ENCODE data around the gene CFAP77.
A peak's percentile ranks its signal among the peaks of the same experiment; 100 is the strongest.

CFAP77 gene

DNA sequence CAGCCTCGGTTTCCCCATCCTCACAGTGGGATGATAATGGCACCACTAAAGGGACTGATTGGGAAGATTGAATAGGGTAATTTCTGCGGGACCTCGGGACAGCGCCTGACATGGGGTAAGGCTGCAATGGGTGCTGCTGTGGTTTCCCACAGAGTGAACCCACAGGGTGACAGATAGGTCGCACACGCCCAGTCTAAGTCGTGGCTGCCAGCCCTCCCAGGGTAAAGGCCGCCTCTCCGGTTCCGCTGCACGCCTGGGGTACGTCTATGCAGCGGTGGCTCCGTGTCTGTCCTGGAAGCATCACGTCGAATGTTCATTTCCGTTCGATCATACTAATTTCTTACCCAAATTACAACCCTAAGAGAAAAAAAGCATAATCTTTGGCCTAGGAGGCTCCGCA, 631 bp downstream of the CFAP77 start:
- DNase-seq: peak; percentile 36

DNA sequence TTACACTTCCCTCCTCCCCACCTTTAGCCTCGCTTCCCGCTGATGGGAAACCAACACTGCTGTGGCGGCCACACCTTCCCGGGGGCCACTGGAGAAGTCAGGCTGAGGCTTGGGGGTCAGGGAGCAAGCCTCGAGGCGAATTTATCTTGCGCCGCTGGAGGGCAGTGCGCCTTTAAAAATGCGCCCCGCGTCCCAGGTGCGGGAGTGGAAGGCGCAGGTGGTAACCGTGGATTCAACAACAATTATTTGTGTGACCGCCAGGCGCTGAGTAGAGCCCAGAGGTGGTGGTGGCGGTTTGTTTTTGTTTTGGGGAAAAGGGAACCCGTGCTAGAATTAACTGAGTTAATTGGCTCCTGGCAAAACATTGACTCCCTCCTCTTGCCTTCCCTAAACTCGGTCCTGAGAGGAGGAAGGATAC, 1.1 kb downstream of the CFAP77 start:
- DNase-seq: peak; percentile 79

DNA sequence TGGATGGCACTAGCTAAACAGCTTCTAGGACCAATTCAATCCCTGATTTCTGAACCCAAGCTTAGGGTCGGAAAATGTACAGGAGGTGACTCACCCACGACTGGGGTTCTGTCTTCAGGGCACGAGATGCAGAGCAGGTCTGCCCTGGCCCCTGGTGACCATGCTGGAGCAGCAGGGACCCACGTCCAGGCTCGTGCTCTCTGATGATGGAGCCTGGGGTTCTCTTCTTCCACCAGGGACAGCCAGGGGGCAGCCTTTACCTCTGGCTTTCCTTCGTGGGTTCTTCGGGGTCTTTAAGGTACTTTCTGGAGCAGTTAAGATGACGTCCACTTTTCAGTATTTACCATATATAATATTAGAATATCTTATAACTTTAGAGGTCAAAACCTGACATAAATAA, 2.1 kb downstream of the CFAP77 start:
- DNase-seq: peak; percentile 26

DNA sequence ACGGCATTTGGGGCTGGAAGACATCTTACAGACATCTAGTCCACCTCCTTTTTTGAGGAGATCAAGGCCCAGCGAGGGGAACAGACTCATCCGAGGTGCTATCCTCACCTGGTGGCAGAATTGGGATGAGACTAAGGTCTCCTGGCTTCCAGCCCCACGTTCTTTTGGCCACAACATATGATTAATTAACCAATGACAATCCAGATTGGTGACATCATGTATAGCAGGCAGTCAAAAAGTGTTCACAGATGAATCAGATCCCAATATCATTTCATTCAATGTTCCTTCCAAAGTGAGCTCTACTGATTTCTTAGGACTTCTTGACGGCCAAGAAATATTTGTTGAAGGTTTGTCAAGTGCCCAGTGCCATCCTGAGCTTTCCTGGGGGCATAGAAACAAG, 3.9 kb downstream of the CFAP77 start:
- no peak for DNase-seq

DNA sequence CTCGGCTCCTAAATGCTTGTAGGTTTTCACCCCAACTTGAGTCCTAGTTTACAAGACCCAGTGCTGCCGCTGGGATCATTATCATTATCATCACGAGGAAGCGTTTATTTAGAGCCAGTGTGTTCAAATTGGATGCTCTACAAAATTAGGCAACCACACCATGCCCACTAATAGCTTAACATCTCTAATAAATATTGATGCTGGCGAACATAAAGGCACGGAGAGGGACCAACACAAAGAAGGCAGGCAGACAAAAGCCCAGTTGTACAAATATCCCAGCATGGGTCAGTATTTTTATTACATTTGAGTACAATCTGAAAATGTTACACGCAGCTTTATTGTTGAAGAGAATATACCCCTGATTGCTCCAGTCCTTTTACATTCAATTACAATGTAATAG, 4.7 kb downstream of the CFAP77 start:
- DNase-seq: no peak

DNA sequence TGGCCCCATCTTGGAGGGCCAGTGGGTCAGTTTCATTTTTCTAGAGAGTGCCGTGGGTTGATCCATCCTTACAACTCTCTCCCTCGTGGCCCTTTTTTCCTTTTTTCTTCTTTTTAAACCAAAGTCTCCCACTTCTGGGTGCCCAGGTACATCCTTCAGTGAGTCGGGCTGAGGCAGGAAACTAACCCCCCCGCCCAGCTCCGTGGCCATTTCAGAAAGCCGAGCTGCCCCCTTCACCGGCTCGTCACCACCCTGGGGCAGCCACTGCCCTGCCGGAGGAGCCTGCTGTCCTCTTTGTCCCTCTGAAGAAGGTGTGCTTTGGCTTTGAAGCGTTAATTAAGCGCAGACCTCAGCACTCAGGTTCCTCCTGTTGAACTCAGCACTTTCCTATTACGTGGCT, 5.2 kb downstream of the CFAP77 start:
- DNase-seq: no peak

DNA sequence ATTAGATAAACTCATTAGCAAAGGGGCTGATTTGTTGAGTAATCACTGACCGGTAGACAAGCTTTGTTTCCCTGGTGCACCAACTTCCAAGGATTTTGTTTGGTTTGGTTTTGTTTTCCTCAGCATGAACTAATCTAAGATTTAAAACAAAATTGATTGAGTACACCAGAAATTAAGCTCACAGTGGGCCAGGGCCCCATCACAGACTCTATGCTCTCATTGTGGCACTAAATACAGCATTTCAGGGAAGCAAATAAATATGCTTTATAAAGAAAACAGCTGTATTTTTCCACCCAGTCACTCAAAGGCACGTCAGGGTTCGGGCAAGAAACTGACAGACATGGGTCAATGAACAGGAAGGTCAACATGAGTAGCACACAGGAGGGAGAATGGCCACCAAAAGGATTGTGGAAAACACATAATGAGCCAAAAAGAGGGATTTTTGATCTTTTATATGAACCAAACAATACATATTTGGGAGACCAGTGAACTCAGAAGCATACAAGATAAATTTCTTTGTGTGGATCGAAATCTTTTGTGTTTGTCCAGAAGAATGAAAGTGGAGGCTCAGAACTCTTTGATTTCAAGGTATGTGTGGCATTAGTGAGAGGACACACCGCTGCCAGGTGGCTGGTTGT, 8.8 kb downstream of the CFAP77 start:
- DNase-seq: no peak

DNA sequence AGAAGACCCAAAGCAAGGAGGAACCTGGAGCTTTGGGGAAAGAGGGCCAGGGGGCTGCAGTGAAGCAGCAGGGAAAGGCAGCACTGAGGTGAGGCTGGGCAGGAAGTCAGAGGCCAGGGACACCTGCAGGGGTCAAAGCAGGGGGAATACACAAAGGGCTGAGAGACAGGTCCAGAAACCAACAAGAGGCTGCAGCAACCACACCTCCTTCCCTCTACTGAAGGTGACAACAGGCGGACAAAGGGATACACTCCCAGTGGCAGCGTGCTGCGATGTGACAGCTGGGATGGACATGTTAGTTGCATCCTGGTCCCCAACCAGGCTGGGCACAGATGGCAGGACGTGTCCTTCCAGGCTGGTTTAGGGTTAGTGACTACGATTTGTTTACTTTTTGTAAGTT, 12.6 kb downstream of the CFAP77 start:
- DNase-seq: no peak

DNA sequence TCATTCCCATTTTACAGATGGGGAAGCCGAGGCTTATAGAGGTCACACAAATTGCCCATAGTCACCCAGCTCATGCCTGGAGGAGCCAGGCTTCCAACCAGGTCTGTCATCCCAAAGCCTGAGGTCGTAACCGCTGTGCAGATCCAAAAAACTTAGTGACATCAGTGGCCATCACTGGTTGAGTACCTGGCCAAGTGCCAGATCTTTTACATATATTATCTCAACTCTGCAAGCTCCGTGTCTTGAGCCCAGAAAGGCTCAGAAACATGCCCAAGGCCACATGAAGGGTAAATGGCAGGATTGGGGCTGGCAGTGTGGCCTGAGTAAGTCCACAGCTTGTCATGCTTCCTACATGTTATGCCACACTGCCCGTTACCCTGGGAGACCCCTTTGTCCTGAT, 13.5 kb downstream of the CFAP77 start:
- DNase-seq: no peak

DNA sequence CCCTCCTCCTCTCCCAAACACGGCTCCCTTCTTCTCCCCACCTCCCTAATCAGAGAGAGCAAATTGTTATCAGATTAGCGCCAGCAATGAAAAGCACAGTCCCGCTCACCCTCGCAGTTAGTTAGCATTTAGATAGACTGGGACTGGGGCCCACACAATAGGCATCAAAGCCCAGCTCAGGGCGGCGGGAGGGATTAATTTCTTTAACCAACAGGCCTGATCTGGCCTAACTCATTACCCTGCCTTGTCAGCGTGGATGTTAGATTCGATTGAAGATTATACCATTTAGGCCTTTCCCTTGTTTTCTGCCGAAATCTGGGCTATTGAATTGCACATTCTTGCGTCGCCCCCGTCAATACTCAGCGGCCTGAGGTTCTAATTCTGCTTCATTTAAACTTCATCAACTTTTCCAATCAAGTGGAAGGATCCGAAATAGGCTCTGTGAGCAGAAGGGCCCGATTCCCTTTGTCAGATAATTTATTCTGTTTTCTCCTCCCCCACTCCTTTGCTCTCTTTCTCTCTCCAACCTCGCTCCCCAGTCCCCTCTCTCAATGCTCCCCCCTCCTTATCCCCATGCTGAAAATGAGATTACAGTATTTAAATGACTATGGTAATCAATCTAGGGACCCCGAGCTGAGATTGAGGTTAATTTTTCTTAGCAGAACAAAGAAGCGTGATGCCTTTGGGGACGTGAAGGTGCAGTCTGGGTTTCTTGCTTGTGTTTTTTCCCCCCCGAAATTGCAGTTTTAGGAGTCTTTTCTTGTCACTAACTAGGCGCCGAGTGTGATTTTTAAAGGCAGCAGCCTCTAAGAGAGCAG, 15.1 kb downstream of the CFAP77 start:
- DNase-seq: no peak

DNA sequence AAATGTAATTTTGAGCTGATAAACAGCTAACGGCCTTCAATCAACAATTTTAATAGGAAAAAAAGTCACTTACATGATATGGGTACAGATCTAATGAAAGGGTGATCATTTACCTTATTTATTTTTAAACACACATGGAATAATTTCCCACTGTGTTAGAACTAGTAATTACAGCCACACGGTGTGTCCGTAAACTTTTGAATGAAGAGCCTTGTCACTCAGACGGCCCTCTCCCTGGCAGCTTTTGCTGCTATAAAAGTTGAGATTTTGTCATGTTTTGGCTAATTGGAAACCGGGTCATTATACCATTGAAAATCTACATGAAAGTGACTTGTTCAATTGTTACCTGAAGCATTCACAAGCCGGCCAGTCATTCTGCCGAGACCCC, 15.7 kb downstream of the CFAP77 start:
- DNase-seq: no peak

DNA sequence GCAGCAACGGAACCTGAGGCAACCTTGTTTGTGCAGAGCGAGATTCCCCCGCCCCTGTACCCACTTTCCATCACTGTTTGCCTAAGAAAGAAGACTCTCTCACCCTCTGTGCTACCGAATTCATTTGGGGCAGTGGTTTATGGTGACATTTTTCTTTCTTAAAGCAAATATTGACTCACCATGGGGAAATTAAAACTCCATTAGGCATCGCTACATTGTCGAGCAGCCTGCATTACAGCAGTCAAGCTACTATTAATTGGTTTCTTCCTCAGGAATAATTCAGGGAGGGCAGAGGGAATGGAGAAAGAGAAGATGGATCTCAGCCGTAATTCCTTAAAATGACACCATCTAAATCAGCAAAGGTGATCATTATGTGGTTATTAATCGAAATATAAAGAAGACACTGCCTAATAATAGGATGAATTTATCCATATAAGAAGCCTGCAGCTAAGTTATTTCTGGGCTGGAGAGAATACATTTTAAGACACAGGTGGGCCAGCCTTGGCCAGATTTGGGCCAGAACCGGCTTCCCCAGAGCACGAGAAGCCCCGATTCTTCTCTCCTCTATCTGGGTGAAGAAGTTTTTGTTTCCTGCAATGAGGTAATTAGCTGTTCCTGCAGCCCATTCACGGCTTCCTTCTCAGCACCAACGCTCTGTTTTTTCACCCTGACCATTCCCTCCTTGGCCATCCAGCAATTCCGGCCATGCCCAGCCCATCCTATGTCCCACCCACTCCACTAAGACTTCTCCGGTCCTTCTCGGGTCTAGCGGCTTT, 16.8 kb downstream of the CFAP77 start:
- no peak for DNase-seq

DNA sequence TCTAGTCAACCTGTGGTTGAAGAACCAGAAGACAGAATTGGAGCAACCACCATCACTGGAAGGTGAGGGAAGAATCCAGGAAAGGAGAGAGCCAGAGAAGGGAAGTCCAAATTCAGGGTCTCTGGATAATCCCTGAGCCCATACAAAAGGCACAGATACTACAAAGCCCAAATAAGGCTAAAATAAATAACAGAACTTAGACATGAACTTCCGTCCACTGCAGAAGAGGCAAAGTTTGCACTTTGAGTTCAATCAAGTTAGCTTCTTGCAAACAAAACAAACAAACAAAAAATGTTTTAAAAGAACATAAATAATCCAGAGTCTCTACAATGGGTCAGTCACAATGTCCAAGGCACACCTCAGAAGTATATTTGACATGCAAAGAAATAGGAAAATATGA, 21.0 kb downstream of the CFAP77 start:
- no peak for DNase-seq

DNA sequence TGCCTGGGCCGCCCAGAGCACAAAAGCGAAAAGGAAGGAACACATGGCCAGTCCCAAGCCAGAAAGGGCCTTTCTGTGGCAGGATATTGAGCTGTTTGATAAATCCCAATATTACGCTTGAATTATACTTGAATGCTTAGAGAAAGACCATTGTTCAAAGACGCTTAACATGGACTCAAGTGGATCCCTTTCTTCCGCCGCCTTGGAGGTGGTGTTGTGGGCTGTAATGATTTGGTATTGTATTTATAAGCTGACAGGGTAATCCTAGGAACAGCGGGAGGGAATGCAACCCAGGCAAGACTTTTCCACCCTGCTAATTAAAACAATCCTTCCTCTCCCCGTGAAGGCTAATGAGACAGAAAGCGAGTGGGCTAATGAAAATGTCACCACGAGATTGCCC, 24.9 kb downstream of the CFAP77 start:
- no peak for DNase-seq

DNA sequence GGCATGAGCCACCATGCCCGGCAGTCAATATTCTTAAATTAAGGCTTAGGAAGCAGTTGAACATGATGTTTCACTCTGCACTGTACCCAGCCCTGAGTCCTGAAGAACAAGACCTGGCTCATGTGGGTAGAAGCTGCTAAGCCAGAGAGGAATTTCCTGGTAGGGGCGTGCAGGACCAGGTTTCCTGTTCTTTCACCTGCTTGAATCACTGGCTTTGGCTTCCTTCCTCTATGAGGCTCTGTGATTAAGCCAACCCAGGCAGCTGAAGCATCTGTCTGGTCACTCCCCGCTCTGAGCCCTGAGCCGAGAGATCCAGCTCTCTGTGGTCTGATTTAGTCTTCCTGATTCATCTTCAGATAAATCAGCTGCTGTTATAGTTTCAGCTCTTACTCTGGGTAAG, 29.1 kb downstream of the CFAP77 start:
- DNase-seq: no peak

DNA sequence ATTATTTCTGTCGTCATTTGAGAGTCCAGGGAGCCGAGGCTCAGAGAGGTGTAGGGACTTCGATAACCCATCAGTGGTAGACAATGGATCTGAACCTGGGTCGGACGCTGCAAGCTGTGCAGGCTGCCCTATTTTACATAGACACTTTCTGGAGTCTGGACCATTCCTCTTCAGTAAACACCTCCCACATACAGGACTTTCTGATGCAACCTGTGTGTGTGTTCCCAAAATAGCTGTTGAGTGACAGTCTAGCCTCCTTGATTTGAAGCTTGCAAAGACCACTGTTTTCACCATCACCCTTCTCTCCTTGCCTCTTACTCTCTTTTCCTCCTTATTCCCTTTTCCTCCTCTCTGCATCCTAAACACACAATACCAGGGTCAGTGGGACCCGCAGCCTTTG, 30.7 kb downstream of the CFAP77 start:
- no peak for DNase-seq

DNA sequence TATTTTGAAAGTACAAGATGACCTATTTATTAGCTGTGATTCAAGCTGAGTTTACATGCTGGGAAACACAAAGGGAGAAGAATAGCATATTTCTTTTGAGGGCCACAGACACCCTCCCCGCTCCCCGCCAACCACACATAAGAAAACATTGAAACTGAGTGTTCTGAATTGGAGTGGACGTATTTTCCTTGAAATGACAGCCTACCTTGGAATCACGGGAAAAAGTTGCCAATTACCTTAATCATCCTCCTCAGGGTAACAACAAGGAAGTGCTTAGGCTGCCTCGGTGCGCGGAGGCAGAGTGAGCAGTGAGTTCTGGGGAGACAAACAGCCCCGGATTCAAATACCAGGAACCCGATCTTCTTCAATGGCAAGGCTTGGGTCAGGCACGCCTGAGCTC, 31.4 kb downstream of the CFAP77 start:
- DNase-seq: no peak

DNA sequence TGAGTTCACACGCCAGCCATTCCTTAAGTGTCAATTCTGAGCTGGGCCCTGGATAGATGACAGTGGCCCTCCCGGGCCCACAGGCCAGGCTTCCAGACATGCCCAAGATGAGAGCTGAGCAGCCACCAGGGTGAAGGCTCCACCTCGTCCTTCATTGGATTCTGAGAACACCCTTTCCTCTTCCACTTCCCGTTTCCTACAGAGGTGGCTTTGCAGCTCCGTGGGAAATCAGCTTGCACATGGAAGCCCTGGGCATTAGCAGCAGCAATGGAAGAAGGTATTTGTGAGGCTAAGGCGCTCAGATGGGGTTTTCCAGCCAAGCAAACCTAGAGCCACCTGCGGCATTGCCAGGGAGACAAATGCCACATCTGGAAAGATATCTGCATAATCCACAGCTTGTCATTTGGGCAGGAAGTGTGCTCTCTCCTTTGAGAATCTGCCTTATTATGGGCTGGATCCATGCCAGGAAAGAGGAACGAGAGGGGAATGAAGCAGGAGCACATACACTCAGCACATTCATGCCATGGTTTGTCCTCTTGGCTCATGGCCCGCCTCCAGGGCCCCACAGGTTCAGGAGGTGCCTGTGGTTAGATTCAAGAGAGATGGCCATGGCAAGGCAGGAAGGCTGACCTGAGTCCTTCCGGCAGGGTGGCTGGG, 34.1 kb downstream of the CFAP77 start:
- DNase-seq: no peak

DNA sequence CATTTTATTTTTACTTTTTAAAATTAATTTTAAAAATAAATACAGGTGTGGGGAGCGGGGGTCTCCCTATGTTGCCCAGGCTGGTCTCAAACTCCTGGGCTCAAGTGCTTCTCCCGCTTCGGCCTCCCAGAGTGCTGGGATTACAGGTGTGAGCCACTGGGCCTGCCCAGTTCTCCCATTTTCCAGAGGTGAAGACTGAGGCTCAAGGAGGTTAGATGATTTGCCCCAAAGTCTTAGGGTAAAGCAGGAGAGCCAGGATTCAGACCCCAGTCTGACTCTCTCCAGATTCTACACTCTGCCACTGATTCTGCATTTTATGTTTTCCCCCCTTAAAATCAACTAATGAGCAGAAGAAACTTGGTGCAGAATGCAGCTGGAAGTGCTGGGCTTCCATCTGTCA, 36.9 kb downstream of the CFAP77 start:
- no peak for DNase-seq

DNA sequence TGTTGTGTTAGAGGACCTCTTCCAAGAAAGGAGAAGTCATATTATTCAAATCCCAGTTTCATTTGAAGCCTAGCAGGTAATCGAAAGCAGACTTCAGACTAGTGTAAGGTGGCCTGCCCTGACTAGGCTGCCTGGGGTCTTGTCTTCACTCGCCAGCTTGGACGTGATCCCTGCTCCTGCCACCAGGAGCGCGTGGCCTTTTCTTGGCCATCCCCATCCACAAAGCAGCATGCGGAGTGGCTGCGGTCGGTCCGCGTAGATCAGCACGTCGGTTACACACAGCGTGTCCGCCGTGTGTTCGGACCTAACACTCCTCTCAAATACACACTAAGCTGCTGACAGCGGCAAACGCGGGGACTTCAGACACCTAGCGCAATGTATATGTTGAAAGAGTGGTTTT, 37.3 kb downstream of the CFAP77 start:
- no peak for DNase-seq

DNA sequence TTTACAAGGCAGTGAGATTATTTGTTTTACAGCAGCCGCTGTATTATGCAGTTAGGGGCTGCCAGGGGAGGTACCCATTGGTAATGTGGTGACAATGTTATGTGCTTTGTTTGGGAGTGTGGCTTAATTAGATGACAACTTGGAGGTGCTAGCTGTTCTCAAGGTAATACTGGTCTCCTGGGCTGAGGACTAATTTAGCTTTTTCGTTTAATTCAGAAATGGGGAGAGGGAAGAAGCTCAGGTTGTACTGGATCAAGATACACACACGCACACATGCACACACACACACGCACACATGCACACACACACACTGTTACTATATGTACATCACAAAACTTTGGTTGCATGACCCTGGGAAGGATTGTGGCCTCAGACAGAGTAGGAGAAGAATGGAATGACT, 37.9 kb downstream of the CFAP77 start:
- DNase-seq: no peak

DNA sequence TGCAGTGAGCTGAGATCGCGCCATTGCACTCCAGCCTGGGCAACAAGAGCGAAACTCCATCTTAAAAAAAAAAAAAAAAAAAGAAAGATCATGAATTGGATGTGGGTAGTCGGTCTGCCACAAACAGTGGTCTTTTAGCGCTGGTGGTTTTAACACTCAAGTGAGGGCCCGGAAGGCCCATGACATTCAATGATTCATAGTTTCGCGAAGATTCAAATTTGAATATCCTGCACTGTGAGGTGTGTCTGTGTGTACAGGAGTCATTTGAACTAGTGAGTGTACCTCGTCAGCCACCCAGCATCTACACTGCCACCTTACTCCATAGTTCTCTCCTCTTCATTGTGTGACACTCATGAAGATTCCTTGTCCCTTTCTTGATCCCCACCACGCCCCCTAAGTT, 41.3 kb downstream of the CFAP77 start:
- DNase-seq: no peak

DNA sequence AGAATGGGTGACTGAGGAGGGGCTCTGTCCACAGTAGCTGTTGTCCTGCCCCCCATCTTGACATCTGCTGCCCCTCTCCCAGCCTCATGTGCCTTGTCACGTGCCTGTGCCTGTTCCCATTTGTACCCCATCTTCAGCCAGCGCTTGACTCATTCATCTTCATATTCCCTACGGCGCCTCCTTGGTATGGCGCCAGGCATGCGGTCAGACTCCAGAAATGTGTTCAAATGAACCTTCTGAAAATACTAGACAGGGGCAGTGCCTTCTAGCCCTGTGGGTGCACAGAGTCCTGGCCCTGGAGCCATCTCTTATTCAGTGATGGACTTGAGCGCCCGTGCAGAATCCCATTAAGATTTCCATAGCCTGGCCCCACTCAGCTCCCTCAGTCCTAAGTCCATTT, 46.2 kb downstream of the CFAP77 start:
- DNase-seq: no peak
